ENCODE results near the gene COL5A1. TPM values are rescaled to one million over a fixed set of nuclear protein-coding genes. Genes with fewer than 3 reads are reported as not detected.

The COL5A1 gene
- total RNA-seq, 1 donor from 2014 or later, result 99.6 TPM

GRCh38 chr9:134868751-134869553 lies 227.3 kb downstream of the COL5A1 start:
- peak in 1 of 2 donors; percentile 43 for DNase-seq (ENCODE audit: low spot score in 2 of 2)
- Histone ChIP-seq H3K9me3 (no peaks in the 10 kb centered on the region), H3K27me3 (no peaks in the 10 kb centered on the region), H3K4me3 (no peak overlapping the region), H3K27ac (no peak overlapping the region), H3K36me3 (no peaks in the 10 kb centered on the region), H3K4me1 (no peaks in the 10 kb centered on the region)
- intact Hi-C loops (cut with DNase I), result no loop called here
- TF ChIP-seq CTCF (IDR thresholded peaks at IDR 0.05), result no peak

- no peak for TF ChIP-seq CTCF (IDR thresholded peaks at IDR 0.05)
- no peaks in the 10 kb centered on the region for H3K27me3 ChIP-seq
- no peaks in the 10 kb centered on the region for H3K36me3 ChIP-seq
- H3K27ac ChIP-seq, result no peak overlapping the region
- intact Hi-C loops (cut with DNase I), result no loop called here
- peak in 1 of 2 donors; percentile 39 for DNase-seq (ENCODE audit: low spot score in 2 of 2)
- H3K4me3 ChIP-seq, result no peak overlapping the region
- H3K4me1 ChIP-seq, result no peaks in the 10 kb centered on the region
- H3K9me3 ChIP-seq, result no peaks in the 10 kb centered on the region
These were observed 228.1 kb downstream of the COL5A1 start for GRCh38 chr9:134869554-134870300.

GRCh38 chr9:134870301-134870694 lies 228.7 kb downstream of the COL5A1 start:
- H3K9me3 ChIP-seq, result no peaks in the 10 kb centered on the region
- peak in 1 of 2 donors; percentile 37 for DNase-seq (ENCODE audit: low spot score in 2 of 2)
- H3K4me3 ChIP-seq, result no peak overlapping the region
- no peak overlapping the region for H3K27ac ChIP-seq
- H3K36me3 ChIP-seq, result no peaks in the 10 kb centered on the region
- intact Hi-C loops (cut with DNase I), result no loop called here
- no peaks in the 10 kb centered on the region for H3K27me3 ChIP-seq
- TF ChIP-seq CTCF (IDR thresholded peaks at IDR 0.05), result no peak
- H3K4me1 ChIP-seq, result no peaks in the 10 kb centered on the region

GRCh38 chr9:134870746-134871662 lies 229.4 kb downstream of the COL5A1 start:
- Histone ChIP-seq H3K9me3 (no peaks in the 10 kb centered on the region), H3K4me3 (no peak overlapping the region), H3K27me3 (no peaks in the 10 kb centered on the region), H3K36me3 (no peaks in the 10 kb centered on the region), H3K27ac (no peak overlapping the region), H3K4me1 (no peaks in the 10 kb centered on the region)
- TF ChIP-seq CTCF (IDR thresholded peaks at IDR 0.05), result no peak
- intact Hi-C loops (cut with DNase I), result no loop called here
- DNase-seq (ENCODE audit: low spot score in 2 of 2), result peak in 1 of 2 donors; percentile 56

- no peaks in the 10 kb centered on the region for H3K27me3 ChIP-seq
- H3K4me3 ChIP-seq, result no peak overlapping the region
- H3K4me1 ChIP-seq, result no peaks in the 10 kb centered on the region
- peak in 1 of 2 donors; percentile 40 for DNase-seq (ENCODE audit: low spot score in 2 of 2)
- no peaks in the 10 kb centered on the region for H3K36me3 ChIP-seq
- intact Hi-C loops (cut with DNase I), result no loop called here
- no peak overlapping the region for H3K27ac ChIP-seq
- no peak for TF ChIP-seq CTCF (IDR thresholded peaks at IDR 0.05)
- no peaks in the 10 kb centered on the region for H3K9me3 ChIP-seq
These were observed 230.2 kb downstream of the COL5A1 start for GRCh38 chr9:134871697-134872340.
